GM12891 (cell line): Measurements from ENCODE around the gene PTPRG.

Source experiments
- DNase-seq: peaks from one replicate; pipeline ENCODE4 v3.0.0; 2011; ENCODE audit warnings: low spot score; ENCODE audit not compliant: insufficient read length
- FAIRE-seq: peaks from 2 replicates; lab custom pipeline; 2011; peaks lifted over from hg19 to GRCh38; lab: Jason Lieb, UNC
- PAX5 ChIP-seq: IDR thresholded peaks from 2 replicates; pipeline ENCODE4 v1.6.1; 2011; ENCODE audit warnings: low read length, moderate library complexity, mild to moderate bottlenecking; ENCODE audit not compliant: insufficient read depth, severe bottlenecking
- POLR2A ChIP-seq: IDR thresholded peaks from 2 replicates; pipeline ENCODE4 v1.6.1; 2011; ENCODE audit warnings: low read depth, low read length, control low read depth
- POLR2AphosphoS5 ChIP-seq: IDR thresholded peaks from 2 replicates; pipeline ENCODE4 v1.6.1; 2011; ENCODE audit warnings: low read depth, low read length, control low read depth
- POU2F2 ChIP-seq: IDR thresholded peaks from 2 replicates; pipeline ENCODE4 v1.6.1; 2011; ENCODE audit warnings: low read depth, mild to moderate bottlenecking, control low read depth, low read length, moderate library complexity
- SPI1 ChIP-seq: IDR thresholded peaks from 2 replicates; pipeline ENCODE4 v1.6.1; 2011; ENCODE audit warnings: low read depth, low read length, control low read depth
- TAF1 ChIP-seq: IDR thresholded peaks from 2 replicates; pipeline ENCODE4 v1.6.1; 2011; ENCODE audit warnings: low read depth, low read length, control low read depth

The PTPRG gene

DNA sequence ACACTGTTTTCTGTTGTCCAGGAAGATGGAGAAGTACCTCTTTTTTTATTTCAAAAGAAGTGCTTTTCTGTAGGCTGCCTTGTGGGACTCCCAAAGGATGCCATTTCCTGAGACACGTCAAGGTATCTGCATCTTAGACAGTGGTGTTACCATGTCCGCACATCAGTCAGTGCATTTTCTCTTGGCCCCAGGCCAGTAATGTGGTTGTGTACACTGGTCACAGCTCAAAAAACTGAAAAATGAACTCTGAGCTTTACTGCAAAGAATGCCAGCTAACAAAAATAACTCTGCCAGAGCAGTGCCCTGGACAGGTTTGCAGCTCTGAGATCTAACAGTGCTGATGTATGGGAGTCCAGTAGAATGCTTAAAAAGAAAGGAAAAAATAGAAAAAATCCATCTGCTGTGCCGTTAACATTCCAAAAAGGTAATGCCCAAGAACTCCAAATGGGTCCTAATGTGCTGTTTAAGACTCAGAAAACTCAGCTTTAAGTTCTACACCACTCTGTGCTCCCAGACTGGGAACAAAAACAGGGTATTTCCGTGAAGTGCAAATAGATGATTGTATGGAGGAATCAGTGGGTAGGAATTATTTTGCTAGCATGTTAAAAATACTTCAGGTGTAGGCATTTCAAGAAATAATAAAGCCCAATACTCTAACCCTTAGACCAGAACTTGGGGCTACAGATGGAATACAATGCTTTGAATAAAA is 496.1 kb downstream of the PTPRG start:
- TF ChIP-seq PAX5 (no peak), TAF1 (no peak), POLR2A (no peak), SPI1 (no peak), POLR2AphosphoS5 (no peak), POU2F2 (no peak)
- DNase-seq (no peak), FAIRE-seq (no peak)

DNA sequence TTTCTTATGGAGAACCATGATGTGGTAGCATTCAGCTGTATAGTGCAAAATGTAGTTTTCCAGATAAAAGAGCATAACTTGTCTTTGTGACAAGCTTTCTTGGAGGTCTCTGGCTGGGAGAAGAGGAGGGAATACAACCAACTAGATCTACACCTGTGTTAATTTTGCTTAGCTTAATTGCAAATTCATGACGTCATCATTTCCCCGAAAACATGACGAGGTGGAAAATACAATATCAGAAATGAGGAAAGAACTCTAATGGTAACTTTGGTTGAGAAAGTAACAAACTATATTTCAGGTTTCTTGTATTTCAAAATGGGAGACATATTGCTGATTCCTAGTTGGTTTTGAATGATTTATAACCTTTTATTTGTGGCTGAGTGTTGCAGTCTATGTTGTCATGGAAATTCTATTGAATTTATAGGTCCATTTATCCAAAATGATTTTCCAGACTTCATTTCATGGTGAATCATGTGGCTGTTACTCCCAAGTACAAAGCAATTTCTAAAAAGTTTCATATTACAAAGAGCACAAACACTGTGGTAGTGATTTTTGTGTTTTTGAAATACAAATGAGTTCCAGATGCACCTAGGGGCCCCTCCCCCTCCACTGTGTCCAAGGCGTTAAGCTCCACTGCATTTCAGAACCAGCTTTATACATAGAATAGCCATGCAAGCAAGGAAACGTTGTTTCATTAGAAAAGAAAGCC is 504.8 kb downstream of the PTPRG start:
- FAIRE-seq, result no peak
- no peak for TF ChIP-seq POU2F2
- no peak for TF ChIP-seq PAX5
- TF ChIP-seq SPI1, result no peak
- TF ChIP-seq POLR2A, result no peak
- TF ChIP-seq TAF1, result no peak
- no peak for TF ChIP-seq POLR2AphosphoS5
- DNase-seq, result no peak

DNA sequence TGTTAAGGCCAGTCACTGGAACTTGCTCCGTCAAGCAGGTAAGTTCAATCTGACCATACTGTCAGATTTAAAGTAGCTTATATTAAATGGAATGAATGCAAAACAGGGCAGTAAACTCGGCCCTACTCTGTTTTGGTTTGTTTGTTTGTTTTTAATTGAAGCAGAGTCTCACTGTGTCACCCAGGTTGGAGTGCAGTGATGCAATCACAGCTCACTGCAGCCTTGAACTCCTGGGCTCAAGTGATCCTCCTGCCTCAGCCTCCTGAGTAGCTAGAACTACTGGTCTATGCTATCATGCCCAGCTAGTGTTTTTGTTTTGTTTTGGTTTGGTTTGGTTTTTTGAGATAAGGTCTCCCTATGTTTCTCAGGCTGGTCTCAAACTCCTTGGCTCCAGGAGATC is 507.0 kb downstream of the PTPRG start:
- no peak for FAIRE-seq

DNA sequence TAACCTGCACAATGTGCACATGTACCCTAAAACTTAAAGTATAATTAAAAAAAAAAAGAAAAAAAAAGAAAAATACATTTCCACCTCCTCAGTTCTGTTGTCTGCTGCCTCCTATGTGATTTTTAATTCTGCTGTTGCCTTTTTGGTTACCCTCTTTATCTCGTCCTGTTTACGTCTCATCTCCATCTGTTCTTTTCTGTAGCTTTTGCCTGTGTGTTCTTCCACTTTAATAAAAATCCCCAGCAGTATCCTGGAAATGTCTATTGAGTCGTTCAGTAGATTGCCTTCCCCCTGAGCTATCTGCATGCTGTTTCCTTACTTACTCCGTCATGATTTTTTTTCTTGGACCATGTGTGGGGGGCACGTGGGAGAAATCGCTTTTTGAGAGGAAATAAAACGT is 509.5 kb downstream of the PTPRG start:
- FAIRE-seq, result no peak
- DNase-seq, result no peak

More for the DNA sequence above, 507.0 kb downstream of the PTPRG start:
- TF ChIP-seq TAF1, result no peak
- TF ChIP-seq PAX5, result no peak
- TF ChIP-seq POLR2A, result no peak
- no peak for TF ChIP-seq SPI1
- no peak for TF ChIP-seq POU2F2
- no peak for TF ChIP-seq POLR2AphosphoS5
- no peak for DNase-seq

GRCh38 chr3:62073038-62073437 is 511.7 kb downstream of the PTPRG start:
- FAIRE-seq, result no peak

More for the DNA sequence above, 509.5 kb downstream of the PTPRG start:
- TF ChIP-seq PAX5 (no peak), POLR2AphosphoS5 (no peak), POU2F2 (no peak), TAF1 (no peak), POLR2A (no peak), SPI1 (no peak)

DNA sequence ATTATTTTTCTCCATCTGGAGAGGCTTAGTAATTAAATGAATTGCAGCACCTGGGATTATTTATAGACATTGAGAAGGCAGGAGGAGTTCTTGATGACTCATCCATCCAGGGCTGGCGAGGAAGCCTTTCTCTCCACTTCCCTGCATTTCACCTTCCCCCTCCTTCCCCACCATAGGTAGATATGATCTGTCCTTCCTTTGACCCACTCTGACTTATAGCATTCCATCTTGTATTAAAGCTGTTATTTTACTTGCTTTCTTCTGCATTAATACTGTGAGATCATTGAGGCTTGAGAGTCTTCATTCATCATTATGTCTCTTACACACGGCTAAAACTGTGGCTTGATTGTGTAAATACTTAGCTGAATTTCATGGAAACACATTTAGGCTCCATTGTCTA is 523.2 kb downstream of the PTPRG start:
- FAIRE-seq (no peak), DNase-seq (no peak)

More at GRCh38 chr3:62073038-62073437, 511.7 kb downstream of the PTPRG start:
- TF ChIP-seq SPI1 (no peak), POLR2AphosphoS5 (no peak), POLR2A (no peak), PAX5 (no peak), TAF1 (no peak), POU2F2 (no peak)
- no peak for DNase-seq

GRCh38 chr3:62088472-62089104 is 527.2 kb downstream of the PTPRG start:
- TF ChIP-seq POLR2A (no peak), SPI1 (no peak), POU2F2 (no peak), POLR2AphosphoS5 (no peak), PAX5 (no peak), TAF1 (no peak)
- FAIRE-seq (no peak), DNase-seq (no peak)

More for the DNA sequence above, 523.2 kb downstream of the PTPRG start:
- no peak for TF ChIP-seq TAF1
- no peak for TF ChIP-seq POLR2A
- no peak for TF ChIP-seq SPI1
- no peak for TF ChIP-seq PAX5
- no peak for TF ChIP-seq POLR2AphosphoS5
- no peak for TF ChIP-seq POU2F2

GRCh38 chr3:62090066-62090465 is 528.7 kb downstream of the PTPRG start:
- DNase-seq, result no peak
- no peak for TF ChIP-seq SPI1
- TF ChIP-seq POU2F2, result no peak
- TF ChIP-seq POLR2A, result no peak
- FAIRE-seq, result no peak

- DNase-seq, result no peak
- TF ChIP-seq POLR2A (no peak), POLR2AphosphoS5 (no peak), SPI1 (no peak), PAX5 (no peak), TAF1 (no peak), POU2F2 (no peak)
- no peak for FAIRE-seq
Observed at GRCh38 chr3:62090519-62090918, 529.1 kb downstream of the PTPRG start.
